Peyer's patch (tissue), 4 donors: ENCODE data around the gene ZFAND2A.
"Not testable (repeated sequence)": the region's sequence is repeated elsewhere in the genome, so short reads cannot be mapped to it uniquely, and the experiment has no call there.

Source experiments
- POLR2A ChIP-seq, 2 donors: fragments of 450-650 bp; IDR thresholded peaks; one replicate each; pipeline ENCODE4 v1.5.1; 2017; ENCODE audit warnings: antibody characterized with exemption in 2 of 2, mild to moderate bottlenecking in 2 of 2, moderate library complexity in 2 of 2
- TF ChIP-seq, protein P1 (sequence below), 6 experiments: fragments of 450-650 bp in 4 of 6; fragments of 200-600 bp in 2 of 6; sonication (generic) in 1 of 6; IDR thresholded peaks; one replicate each; pipeline ENCODE4 v1.5.1; 2017 to 2019; ENCODE audit warnings: antibody characterized with exemption in 6 of 6, mild to moderate bottlenecking in 3 of 6, moderate library complexity in 1 of 6

DNA sequence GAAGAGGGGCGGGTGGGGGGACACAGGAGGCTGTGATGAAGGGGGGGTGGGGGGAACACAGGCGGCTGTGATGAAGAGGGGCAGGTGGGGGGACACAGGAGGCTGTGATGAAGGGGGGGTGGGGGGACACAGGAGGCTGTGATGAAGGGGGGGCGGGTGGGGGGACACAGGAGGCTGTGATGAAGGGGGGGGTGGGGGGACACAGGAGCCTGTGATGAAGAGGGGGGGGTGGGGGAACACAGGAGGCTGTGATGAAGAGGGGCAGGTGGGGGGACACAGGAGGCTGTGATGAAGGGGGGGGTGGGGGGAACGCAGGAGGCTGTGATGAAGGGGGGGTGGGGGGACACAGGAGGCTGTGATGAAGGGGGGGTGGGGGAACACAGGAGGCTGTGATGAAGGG is 36.4 kb upstream of the ZFAND2A start:
- TF ChIP-seq, protein P1, sequence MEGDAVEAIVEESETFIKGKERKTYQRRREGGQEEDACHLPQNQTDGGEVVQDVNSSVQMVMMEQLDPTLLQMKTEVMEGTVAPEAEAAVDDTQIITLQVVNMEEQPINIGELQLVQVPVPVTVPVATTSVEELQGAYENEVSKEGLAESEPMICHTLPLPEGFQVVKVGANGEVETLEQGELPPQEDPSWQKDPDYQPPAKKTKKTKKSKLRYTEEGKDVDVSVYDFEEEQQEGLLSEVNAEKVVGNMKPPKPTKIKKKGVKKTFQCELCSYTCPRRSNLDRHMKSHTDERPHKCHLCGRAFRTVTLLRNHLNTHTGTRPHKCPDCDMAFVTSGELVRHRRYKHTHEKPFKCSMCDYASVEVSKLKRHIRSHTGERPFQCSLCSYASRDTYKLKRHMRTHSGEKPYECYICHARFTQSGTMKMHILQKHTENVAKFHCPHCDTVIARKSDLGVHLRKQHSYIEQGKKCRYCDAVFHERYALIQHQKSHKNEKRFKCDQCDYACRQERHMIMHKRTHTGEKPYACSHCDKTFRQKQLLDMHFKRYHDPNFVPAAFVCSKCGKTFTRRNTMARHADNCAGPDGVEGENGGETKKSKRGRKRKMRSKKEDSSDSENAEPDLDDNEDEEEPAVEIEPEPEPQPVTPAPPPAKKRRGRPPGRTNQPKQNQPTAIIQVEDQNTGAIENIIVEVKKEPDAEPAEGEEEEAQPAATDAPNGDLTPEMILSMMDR (IDR thresholded peaks at IDR 0.05): not testable (repeated sequence)
- not testable (repeated sequence) for TF ChIP-seq POLR2A (IDR thresholded peaks at IDR 0.05)
